PFSK-1 (cell line): ENCODE results near the gene TMTC4.

ENCODE experiments used
- FOXP2 ChIP-seq: optimal IDR thresholded peaks from 2 replicates; pipeline ENCODE3; 2011; ENCODE audit warnings: borderline replicate concordance, control low read depth, inconsistent platforms; ENCODE audit not compliant: insufficient read depth; ENCODE audit errors: extremely low read length, extremely low read depth
- POLR2AphosphoS5 ChIP-seq: IDR thresholded peaks from 2 replicates; pipeline ENCODE4 v1.6.1; 2012; ENCODE audit warnings: low read depth, mild to moderate bottlenecking, control low read depth, low read length, moderate library complexity
- SIN3A ChIP-seq: IDR thresholded peaks from 2 replicates; pipeline ENCODE4 v1.6.1; 2012; ENCODE audit warnings: mild to moderate bottlenecking, low read length, moderate library complexity, borderline replicate concordance; ENCODE audit not compliant: insufficient read depth
- TAF1 ChIP-seq: IDR thresholded peaks from 2 replicates; pipeline ENCODE4 v1.6.1; 2012; ENCODE audit warnings: low read length, control low read depth, borderline replicate concordance; ENCODE audit not compliant: insufficient read depth
- TF ChIP-seq, protein P1 (sequence below), 2 experiments: IDR thresholded peaks; 2 replicates each; pipeline versions ENCODE4 v1.6.1 to v1.8.0; 2011 to 2012; ENCODE audit warnings: low read depth in 2 of 2, low read length in 2 of 2, control low read depth in 1 of 2, inconsistent platforms in 1 of 2, mild to moderate bottlenecking in 1 of 2, moderate library complexity in 1 of 2; ENCODE audit not compliant: insufficient read depth in 1 of 2

The TMTC4 gene

GRCh38 chr13:100613031-100613430 lies 61.6 kb downstream of the TMTC4 start:
- TF ChIP-seq POLR2AphosphoS5 (no peak), TAF1 (no peak), FOXP2 (no peak), SIN3A (no peak)
- TF ChIP-seq, protein P1, sequence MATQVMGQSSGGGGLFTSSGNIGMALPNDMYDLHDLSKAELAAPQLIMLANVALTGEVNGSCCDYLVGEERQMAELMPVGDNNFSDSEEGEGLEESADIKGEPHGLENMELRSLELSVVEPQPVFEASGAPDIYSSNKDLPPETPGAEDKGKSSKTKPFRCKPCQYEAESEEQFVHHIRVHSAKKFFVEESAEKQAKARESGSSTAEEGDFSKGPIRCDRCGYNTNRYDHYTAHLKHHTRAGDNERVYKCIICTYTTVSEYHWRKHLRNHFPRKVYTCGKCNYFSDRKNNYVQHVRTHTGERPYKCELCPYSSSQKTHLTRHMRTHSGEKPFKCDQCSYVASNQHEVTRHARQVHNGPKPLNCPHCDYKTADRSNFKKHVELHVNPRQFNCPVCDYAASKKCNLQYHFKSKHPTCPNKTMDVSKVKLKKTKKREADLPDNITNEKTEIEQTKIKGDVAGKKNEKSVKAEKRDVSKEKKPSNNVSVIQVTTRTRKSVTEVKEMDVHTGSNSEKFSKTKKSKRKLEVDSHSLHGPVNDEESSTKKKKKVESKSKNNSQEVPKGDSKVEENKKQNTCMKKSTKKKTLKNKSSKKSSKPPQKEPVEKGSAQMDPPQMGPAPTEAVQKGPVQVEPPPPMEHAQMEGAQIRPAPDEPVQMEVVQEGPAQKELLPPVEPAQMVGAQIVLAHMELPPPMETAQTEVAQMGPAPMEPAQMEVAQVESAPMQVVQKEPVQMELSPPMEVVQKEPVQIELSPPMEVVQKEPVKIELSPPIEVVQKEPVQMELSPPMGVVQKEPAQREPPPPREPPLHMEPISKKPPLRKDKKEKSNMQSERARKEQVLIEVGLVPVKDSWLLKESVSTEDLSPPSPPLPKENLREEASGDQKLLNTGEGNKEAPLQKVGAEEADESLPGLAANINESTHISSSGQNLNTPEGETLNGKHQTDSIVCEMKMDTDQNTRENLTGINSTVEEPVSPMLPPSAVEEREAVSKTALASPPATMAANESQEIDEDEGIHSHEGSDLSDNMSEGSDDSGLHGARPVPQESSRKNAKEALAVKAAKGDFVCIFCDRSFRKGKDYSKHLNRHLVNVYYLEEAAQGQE (IDR thresholded peaks at IDR 0.05; ENCODE audit: insufficient read depth in 1 of 2, low read depth in 2 of 2, low read length in 2 of 2) = no peak

DNA sequence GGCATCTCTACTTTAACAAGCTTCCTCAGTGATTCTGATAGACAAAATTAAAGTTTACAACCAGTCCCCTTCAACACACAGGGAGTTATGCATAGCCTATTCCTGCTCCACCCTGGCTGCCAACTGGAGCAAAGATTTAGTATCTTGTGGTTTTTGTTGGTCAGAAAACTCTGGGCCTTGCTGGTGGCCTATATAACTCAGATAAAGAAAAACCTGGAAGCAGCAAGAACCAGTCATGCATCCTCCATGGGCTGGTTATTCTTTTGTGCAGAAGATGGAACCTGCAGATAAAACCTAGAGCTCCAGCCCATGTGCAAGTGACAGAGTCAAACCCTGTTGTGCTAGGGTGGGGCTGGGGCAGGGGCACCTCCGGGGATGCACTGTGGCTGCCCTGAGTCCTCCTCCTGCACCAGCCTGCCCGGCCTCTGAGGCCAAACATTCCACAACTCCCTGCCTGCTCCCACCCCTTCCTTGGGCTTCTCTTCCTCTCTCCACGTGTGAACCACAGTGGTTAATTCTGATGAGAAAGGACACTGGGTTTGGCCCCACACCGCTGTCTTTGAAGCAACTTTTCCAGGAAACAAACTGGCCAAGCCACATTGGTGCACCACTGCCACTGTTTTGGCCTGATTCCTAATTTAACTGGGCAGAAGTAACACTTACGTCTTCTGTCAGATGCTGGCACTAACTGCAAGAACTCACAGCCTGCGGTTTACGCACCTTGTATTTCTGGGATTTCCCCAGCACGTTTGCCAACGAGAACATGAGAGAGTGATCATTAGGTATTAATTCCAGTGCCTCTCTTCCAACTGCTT lies 62.7 kb downstream of the TMTC4 start:
- no peak for TF ChIP-seq TAF1
- TF ChIP-seq POLR2AphosphoS5 = no peak
- TF ChIP-seq, protein P1 (IDR thresholded peaks at IDR 0.05; ENCODE audit: insufficient read depth in 1 of 2, low read depth in 2 of 2, low read length in 2 of 2) = no peak
- TF ChIP-seq SIN3A = no peak
- no peak for TF ChIP-seq FOXP2

- TF ChIP-seq FOXP2 = no peak
- no peak for TF ChIP-seq TAF1
- TF ChIP-seq, protein P1 (IDR thresholded peaks at IDR 0.05; ENCODE audit: insufficient read depth in 1 of 2, low read depth in 2 of 2, low read length in 2 of 2) = no peak
- TF ChIP-seq SIN3A = no peak
- TF ChIP-seq POLR2AphosphoS5 = no peak
Measured at GRCh38 chr13:100610391-100611347, 63.9 kb downstream of the TMTC4 start.

- no peak for TF ChIP-seq TAF1
- no peak for TF ChIP-seq POLR2AphosphoS5
- no peak for TF ChIP-seq FOXP2
- TF ChIP-seq, protein P1 (IDR thresholded peaks at IDR 0.05; ENCODE audit: insufficient read depth in 1 of 2, low read depth in 2 of 2, low read length in 2 of 2) = no peak
- TF ChIP-seq SIN3A = no peak
Measured at GRCh38 chr13:100608906-100609305, 65.7 kb downstream of the TMTC4 start.
